ENCODE data around the gene GSE1.

GSE1 gene

DNA sequence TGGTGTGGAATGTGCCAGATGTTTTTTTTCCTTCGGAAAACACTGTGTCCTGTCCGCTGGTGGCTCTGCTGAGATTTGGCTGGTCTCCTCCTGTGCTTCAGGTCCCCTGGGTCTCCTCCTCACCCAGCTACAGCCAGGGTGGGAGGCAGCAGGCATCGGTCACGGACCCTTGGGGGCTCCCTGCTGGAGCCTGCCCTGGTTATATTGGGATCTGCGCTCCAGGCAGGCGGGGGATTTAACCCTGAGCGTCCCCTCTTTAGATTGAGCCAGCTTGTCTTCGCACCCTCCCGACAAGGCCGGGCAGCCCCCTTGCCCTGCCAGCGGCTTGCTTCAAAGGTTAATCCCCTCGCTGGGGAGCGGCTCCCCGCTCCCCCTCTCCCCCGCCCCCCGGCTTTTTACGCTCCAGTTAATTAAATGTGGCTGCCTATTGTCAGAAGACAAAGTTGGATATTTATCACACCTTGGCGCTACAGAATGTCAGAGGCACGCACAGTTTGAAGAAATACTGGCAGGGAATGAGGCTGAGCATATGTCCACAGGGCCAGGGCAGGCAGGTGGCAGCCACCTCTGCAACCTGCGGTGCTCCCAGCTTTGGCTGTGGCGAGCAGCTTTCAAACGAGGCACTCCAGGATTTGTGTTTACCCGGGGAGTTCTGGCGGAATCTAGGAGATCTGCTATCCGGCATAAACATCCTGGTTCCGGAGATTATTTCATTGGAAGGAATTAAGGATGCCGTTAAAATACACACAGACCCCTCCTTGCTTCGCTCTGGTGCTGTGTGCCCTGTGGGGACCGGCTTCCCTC is 38.2 kb upstream of the GSE1 start:
- DNase-seq = no peak

DNA sequence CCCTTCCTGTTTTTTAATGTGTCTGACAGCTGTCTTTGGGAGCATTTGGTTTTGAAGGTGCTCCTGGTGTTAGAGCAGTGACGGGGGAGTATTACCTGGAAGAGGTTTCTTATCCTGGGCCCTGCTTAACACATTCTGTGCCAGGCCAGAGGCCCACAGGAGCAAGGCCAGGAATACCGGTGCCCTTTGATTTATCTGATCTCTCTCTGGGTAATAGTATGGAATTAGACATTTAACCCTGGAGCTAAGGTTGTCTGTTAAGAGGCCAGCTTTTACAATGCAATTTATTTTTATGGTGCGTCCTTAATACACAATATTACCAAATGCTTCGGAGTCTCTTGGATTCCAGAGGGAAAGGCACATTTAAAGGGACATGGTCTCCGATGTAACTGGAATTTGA is 37.2 kb upstream of the GSE1 start:
- no peak for DNase-seq

DNA sequence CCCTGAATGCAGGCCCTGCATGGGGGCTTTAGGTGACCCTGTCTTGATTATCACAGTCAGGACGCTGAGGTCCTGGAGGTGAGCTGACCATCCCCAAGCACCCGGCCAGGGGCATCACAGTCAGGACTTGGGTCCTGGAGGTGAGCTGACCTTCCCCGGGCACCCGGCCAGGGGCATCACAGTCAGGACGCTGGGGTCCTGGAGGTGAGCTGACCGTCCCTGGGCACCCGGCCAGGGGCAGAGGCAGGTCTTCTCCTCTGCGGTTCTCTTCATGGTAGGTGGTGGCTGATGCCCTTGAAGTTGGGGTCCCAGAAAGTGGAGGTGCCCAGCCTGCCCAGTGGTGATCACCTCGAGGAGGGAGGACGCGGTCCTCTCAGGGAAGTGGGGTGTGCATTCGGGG is 36.2 kb upstream of the GSE1 start:
- no peak for DNase-seq

DNA sequence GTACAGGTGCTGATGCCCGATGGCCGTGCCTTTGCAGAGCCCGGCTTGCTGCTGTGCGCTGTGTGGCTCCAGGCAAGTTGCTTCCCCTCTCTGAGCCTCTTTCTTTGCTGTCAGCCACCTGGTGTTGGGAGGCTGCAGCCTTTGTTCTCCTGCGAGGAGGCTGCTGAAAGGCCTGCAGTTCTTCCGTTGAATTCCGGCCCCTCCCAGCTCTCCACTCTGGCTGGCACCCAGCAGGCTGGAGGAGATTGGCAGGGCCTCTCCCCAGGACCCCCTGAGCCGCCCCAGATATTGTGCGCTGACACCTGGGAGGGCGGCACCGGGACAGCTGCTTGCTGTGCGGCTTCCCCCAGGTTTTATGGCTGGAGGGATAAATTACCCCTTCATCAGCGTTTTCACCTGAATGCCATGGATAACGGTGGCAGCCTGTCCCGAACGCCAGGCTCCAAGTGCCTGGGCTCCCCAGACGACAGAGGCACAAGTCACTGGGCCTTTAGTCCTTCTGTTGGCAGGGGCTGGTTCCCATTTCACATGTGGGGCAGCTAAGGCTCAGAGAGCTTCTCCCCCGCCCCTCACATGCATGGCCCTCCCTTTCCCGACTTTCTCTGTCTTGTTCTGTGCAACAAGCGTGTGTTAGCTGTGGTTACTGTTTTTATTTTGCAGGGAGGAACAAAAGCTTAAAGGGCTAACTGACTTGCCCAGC is 35.1 kb upstream of the GSE1 start:
- DNase-seq = no peak

DNA sequence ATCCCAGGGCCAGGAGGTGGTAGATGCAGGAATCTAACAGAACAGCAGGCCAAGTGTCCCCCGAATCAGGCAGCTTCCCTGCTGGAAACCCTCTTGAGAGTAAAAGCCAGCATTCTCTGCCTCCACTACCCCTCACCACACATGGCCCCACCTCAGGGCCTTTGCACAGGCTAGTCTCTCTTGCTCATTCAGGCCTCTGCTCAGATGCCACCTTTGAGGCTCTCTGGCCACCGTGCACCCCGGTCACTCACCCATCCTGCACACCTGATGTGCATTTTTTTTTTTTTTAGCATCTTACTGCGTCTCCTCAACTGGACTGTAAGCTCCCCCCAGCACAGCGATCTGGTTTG is 34.5 kb upstream of the GSE1 start:
- no peak for DNase-seq

DNA sequence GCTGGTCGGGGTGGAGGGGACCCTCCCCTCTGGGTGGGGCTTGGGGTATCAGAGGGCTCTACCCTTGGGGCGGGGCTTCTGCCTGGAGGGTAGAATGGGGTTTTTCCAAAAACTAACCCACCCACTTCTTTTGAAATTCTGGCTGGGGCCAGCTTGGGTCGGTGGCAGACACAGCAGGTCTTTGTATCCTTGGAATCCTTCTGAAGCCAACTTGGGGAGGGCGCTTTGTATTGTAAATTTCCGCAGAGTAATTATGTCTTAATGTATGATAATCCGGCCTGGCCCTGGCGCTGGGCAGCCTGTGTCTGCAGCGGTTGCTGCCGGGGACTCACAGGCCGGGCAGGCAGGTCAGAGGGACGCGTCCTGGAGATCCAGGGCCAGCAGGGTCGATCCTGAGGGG is 33.9 kb upstream of the GSE1 start:
- no peak for DNase-seq

DNA sequence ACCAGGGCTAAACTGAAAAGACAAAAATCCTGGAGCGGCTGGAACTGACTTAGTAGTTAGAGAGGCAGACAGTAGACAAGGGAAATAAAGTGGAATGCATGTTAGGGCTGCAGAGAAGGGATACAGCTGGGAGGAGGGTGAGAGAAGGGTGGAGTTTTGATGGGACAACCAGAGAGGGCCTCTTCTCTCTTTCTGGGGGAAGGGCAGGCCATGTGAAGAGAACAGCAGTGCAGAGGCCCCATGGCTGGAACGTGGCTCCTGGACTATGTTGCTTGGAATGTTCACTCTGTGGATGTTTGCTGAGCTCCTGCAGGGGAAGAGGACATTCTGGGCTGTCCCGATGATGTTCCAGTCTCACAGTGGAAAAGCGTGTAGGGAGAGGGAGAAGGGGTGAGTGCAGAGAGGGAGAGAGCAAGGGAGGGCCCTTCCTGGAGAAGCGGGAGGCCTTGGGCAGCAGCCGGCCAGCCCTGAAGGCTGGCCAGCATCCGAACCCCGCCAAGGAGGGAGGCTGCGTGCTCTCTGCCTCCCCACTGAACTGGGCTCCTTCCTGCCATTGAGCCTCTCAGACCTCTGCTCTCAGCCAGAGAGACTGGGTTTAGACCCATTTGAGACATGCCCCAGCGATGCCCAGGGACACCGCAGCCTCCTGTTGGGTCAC is 33.1 kb upstream of the GSE1 start:
- DNase-seq = no peak

DNA sequence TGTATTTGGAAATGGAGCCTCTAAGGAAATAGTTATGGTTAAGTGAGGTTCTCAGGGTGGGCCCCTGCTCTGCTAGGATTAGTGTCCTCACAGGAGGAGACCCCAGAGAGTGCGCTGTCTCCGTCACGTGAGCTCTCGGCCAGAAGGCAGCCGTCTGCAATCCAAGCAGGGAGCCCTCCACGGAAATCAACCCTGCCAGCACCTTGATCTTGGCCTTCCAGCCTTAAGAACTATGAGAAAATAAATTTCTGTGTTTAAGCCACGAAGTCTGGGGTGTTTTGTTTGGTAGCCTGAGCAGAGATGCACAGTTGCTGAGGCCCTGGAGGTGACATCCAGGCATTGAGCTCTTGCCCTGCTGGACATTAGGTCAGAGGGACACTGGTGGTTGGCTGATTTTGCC is 32.4 kb upstream of the GSE1 start:
- DNase-seq = no peak

DNA sequence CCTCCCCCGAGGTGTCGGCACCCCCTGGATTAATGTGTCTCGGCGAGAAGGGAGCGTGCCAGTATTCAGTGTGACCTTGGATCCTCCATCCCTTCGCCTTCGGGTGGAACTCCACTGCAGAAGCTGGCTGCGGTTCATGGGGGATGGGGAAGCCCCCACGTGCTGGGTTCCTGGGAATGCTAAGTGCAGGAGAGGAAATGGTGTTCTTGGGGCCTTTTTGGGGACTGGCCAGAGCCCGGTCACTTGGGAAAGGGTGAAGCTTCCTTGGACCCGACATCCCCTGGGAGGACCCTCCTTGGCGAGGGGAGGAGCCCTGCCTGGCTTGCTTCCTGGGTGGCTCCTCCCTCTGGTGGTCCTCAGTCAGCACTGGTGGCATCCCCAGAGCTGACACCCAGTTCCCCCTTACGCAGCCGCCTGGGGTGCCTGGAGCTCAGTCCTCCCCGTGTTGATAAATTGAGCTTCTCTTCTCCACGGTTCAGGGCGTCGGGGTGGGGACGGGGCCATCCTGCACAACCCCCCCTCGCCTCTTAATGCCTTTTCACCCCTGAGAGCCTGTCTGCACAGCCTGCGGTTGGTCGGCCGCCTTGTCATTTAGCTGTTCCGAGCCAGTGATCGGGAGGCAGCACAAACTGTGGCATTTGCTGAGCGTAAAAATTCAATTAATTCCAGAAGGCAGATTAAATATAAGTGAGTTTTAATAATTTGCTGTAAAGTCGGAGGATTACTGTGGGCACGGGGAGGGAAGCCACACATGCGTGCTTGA is 30.7 kb upstream of the GSE1 start:
- no peak for DNase-seq

DNA sequence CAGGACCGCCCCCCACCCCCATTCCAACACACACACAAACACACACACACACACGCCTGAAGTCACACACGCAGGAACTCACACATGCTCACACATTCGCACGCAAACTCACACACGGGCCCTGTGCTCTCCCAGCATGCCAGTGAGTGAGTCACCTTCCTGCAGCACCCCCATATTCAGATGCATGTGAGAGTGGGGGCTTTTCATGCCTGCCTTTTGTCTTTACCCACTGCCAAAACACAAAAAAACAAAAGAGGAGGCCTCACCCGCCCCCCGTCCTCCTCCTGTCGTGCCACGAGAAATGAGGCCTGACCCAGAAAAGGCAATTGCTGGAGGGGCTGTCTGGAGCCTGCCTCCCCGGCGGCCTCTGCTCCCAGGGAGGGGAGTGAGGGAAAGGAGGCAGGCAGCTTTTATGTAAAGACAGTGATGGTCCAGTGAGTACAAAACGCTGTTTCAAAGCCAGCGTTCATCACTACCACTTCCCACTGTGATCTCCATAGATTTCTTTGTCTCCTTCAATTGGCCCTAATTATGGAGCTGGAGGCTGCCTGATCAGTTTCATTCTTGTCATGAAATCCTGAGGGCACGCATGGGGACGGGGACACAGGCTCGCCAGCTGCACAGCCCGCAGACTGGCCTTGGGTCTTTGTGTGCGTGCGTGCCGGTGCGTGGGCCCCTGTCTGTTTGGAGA is 29.5 kb upstream of the GSE1 start:
- DNase-seq = no peak

DNA sequence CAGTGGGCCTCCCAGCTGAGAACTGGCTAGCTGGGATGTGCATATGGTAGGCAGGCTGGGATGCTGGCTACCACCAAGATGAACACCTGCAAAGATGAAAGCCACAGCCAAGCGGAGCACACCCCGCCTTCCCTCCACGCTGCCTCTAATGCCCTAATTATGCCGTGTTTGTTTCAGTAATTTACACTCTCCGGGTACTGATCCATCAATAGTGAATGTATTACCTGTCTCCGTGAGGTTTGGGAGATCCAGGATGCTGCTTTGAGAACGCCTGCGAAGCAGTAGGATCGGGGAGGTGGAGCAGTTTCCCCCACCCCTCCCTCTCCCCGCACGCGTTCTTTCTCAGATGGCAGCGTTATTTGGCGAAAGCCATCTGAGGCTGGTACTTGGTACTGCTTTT is 28.9 kb upstream of the GSE1 start:
- DNase-seq = no peak

DNA sequence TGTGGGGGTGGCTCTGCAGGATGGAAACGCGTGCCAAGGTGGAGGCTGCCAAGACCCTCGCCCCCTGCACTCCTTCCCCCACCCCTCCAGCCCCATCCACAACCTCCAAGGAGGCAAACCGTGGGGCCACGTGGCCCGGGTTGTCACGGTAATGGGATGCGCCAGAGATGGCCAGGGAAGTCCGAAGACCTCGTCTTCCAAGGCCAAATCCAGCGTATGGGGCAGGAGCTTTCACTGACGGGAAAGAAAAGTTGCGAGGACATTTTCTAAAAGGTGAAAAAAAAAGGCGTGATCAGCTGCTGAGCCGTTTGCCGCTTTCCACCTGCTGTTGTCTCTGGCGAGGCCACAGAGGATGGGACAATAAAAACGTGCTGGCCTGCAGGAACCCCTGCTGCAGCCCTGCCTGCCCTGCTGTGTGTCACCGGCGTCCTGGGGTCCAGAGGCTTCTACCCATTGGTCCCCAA is 28.3 kb upstream of the GSE1 start:
- no peak for DNase-seq

DNA sequence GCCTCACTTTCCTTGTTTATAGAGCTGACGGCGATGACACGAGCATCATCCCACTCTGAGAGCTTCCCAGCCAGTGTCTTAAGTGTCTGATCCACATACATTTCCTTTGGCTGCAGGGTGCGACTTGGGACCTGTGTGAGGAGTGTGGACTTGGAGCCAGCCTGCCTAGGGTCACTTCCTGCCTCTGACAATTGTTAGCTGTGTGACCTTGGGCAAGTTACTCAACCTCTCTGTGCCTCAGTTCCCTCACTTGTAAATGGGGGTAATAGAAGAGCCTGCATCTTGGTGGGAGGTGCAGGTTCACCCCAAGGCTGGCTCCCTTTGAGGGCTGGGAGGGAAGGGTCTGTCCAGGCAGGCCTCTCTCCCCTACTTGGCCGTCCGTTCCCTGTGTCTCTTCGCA is 27.4 kb upstream of the GSE1 start:
- no peak for DNase-seq

DNA sequence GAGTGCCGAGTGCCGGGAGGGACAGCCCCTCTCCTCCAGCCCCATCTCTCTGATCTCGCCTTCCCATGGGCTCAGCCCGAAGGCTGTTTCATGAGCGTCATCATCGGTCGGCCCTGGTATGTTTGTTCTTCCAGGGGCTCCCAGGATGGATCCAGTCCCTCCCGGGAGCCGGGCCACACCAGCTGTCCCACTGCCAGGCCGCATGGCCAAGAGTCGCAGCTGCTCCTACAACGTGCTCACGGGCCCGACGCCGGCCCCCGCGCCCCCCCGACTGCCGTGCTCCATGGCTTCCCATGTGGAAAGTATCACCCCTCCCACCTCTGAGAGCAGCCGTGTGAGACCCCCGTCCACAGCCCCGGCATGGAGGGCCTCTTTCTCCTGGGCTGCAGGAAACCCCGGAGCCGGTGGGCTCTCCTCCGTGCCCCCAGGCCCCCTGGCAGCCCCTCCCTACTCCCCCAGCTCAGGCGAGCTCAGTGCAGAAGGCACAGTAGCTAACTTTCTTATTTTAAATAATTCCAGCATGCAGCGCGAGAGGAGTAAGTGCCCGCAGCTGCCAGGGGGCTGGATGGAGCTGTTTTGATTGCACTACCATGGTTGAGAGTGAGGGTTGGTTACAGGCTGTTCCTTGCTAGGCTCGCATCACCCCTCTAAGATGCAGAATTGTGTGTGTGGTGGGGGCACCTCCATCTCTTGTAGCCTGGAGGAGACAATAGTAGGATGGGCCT is 26.6 kb upstream of the GSE1 start:
- no peak for DNase-seq

DNA sequence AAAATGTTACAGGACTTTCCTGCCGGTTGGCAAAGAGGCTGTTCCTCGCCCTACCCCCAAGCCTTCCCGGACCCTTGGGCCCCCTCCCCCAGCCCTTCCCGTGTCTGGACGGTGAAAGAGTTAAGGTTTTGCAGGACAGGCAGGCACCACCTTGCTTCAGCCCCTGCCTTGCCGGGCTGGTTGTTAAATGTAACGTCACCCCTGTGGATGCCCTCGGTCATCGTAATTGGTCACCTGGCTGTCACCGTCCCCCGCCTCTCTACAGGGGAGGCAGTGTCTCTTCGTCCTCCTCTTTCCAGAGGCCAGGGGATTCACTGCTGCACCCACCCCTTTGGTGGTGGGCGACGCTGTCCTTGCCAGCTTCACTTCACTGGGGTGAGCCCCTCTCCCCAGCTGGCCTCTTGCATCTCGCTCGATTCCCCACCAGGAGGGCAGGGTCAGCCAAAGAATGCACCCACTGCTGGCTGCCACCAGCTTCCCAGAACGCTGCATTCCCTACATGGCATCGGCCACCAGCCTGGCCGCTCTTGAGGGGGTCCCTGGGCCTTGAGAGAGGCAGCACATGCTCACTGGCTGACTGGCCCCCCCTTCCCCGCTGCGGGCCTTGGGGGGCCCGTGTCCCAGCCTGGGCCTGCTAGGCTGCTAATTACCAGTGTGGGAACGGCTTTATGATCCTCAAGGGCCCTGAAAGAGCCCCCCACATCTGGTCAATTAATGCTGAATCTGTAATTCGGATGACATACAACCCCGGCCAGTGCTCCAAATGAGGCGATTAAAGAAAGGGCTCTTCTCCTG is 25.2 kb upstream of the GSE1 start:
- no peak for DNase-seq

DNA sequence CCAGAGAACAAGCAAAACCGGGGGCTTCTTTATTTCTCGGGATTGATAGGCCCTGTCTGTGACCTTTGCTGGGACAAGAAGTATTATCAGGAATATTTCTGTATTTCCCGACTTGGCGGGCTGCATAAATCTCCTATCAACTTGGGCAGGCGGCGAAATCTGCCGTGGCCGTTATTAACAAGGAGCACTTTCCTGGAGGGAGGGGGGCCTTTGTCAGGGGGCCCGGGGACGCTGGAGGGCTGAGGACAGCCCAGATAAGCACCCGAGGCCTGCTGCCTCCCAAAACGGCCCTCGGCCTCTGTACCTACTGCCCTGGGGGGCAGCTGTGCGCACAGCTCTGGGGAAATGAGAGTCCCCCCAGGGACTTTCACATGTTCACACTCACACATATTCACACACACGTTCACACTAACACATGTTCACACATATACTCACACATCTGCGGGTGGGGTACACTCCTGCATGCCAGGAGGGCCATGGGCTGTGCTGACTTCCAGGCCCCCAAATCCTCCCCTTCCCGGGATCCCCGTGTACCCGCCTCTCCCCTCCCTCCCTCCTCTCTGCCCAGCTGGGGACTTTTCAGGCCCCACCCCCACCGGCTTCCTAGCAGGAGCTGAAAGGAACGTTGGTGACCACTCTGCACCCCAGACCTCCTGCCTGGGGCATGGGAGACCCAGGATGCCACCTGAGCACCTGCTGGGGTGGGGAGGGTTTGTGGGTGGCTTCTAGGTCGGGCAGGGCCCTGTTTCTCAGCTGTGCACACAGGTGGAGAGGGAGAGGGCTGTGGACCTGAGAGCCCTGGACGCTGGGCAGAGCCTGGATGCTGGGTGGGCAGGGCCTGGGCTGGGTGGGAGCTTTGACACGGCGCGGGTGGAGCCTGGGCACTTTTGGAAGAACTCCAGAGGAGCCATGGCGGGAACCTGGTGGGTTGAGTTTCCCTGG is 24.3 kb upstream of the GSE1 start:
- DNase-seq = no peak

DNA sequence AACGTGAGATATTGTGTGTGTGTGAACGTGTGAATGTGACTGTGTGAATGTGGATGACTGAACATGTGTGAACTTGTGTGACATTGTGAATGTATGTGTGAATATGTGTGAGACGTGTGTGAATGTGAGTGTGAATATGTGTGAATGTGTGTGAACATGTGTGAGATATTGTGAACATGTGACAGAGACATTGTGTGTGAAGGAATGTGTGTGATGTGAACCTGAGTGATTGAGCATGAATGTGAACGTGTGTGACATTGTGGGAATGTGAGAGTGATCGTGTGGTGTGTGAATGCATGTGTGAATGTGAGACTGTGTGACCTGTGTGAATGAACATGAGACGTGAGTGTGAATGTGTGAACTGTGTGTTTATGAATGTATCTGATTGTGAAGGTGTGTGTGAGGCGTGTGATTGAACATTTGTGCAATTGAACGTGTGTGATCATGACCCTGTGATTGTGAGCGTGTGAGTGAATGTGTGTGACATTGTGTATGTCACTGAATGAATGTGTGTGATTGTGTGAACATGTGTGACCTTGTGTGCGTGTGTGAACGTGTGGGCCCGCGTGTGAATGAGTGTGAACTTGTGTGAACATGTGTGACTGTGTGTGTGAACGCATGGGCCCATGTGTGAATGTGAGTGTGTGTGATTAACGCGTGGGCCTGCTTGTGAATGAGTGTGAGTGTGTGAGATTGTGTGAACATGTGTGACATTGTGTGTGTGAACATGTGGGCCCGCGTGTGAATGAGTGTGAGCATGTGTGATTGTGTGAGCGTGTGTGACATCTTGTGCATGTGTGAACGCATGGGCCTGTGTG is 23.2 kb upstream of the GSE1 start:
- DNase-seq = no peak

DNA sequence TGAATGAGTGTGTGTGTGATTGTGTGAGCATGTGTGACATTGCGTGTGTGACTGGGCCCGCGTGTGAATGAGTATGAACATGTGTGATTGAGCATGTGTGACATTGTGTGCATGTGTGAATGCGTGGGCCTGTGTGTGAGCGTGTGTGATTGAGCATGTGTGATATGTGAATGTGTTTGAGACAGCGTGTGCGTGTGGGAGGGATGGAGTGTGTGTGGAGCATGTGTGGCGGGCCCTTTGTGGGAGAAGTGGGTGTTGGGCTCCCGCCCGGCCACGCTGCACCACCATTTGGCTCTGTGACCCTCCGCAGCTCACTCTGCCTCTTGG is 22.7 kb upstream of the GSE1 start:
- no peak for DNase-seq

DNA sequence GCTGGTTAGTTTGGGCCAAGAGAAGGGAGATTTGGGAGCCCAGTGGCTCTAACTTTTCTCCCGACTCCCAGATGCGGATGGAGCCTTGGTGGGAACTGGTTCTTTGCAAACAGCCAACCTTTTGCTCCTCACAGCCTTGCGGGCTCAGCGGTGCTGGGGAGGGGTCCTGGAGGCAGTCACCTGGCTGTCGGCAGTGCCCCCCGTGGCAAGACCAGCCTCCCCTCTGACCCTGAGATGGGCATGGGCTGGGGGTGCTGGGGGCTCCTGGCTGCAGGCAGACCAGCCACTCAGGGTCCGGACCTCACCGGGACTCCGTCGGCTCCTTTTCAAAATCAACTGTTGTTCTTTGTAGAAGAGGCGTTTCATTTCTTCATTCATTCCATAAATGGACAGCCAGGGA is 21.7 kb upstream of the GSE1 start:
- DNase-seq = no peak

All from activated CD4-positive, alpha-beta T cell treated with anti-CD3 and anti-CD28 coated beads for 48 hours (primary cell).